Measurements from ENCODE around the gene AADACL4. TPM values are rescaled to one million over a fixed set of nuclear protein-coding genes. Genes with fewer than 3 reads are reported as not detected.

Gene AADACL4
- total and polyA plus RNA-seq, 11 donors, result not detected

GRCh38 chr1:12630946-12631530, 12.8 kb upstream of the AADACL4 start:
- Histone ChIP-seq H3K4me3 (no peak overlapping the region), H3K27me3 (no peaks in the 10 kb centered on the region), H3K9me3 (no peaks in the 10 kb centered on the region), H3K27ac (no peak overlapping the region), H3K36me3 (no peaks in the 10 kb centered on the region), H3K4me1 (peaks cover 0 to 23% (median 8%) of the 10 kb centered on the region in 12 donors)
- ATAC-seq, result peak in 1 of 4 donors; percentile 20
- intact Hi-C loops (cut with DNase I), result no loop called here
- no peak for DNase-seq
- TF ChIP-seq POLR2A (IDR thresholded peaks at IDR 0.05) (no peak), CTCF (IDR thresholded peaks at IDR 0.05) (no peak)
- 72 to 92% (median 80%) methylated on average over 4 to 6 of the region's 6 CpGs for WGBS, 4 donors

- ATAC-seq (no peak), DNase-seq (no peak)
- Histone ChIP-seq H3K4me1 (peaks cover 0 to 25% (median 13%) of the 10 kb centered on the region in 12 donors), H3K4me3 (no peak overlapping the region), H3K27ac (no peak overlapping the region), H3K27me3 (no peaks in the 10 kb centered on the region), H3K9me3 (no peaks in the 10 kb centered on the region), H3K36me3 (no peaks in the 10 kb centered on the region)
- 97 to 100% (median 97%) methylated on average over 5 to 8 of the region's 8 CpGs for WGBS, 4 donors
- intact Hi-C loops (cut with DNase I), result no loop called here
- TF ChIP-seq CTCF (IDR thresholded peaks at IDR 0.05) (no peak), POLR2A (IDR thresholded peaks at IDR 0.05) (no peak)
Measured at GRCh38 chr1:12631571-12631970, 12.3 kb upstream of the AADACL4 start.

- intact Hi-C loops (cut with DNase I), result no loop called here
- H3K27ac ChIP-seq, result peak overlapping the region in 10 of 12 donors; percentile 50 to 86 (median 73)
- no peaks in the 10 kb centered on the region for H3K36me3 ChIP-seq
- peak overlapping the region in 3 of 12 donors; percentile 3 to 11 (median 5) for H3K4me3 ChIP-seq
- ATAC-seq, result no peak
- peaks cover 0 to 3% (median 0%) of the 10 kb centered on the region in 12 donors for H3K9me3 ChIP-seq
- 20 to 32% (median 28%) methylated on average over 8 of the region's 8 CpGs for WGBS, 4 donors
- no peaks in the 10 kb centered on the region for H3K27me3 ChIP-seq
- H3K4me1 ChIP-seq, result peaks cover 0 to 30% (median 16%) of the 10 kb centered on the region in 12 donors
- DNase-seq, result no peak
- TF ChIP-seq CTCF (IDR thresholded peaks at IDR 0.05) (no peak), POLR2A (IDR thresholded peaks at IDR 0.05) (no peak)
Measured at GRCh38 chr1:12634156-12634555, 9.7 kb upstream of the AADACL4 start.

GRCh38 chr1:12634696-12635202, 9.1 kb upstream of the AADACL4 start:
- Histone ChIP-seq H3K4me1 (peaks cover 0 to 30% (median 16%) of the 10 kb centered on the region in 12 donors), H3K36me3 (no peaks in the 10 kb centered on the region), H3K27me3 (no peaks in the 10 kb centered on the region), H3K9me3 (peaks cover 0 to 9% (median 6%) of the 10 kb centered on the region in 12 donors), H3K4me3 (peak overlapping the region in 3 of 12 donors; percentile 3 to 11 (median 5)), H3K27ac (peak overlapping the region in 11 of 12 donors; percentile 38 to 86 (median 73))
- intact Hi-C loops (cut with DNase I), result no loop called here
- ATAC-seq (peak in 1 of 4 donors; percentile 17), DNase-seq (no peak)
- TF ChIP-seq POLR2A (IDR thresholded peaks at IDR 0.05), result no peak
- TF ChIP-seq CTCF (IDR thresholded peaks at IDR 0.05), result no peak
- WGBS, 4 donors, result 61 to 75% (median 69%) methylated on average over 18 of the region's 18 CpGs

All from heart left ventricle (tissue), 16 donors.